Activated CD8-positive, alpha-beta T cell treated with anti-CD3 and anti-CD28 coated beads for 36 hours (primary cell): ENCODE measurements around the gene PZP. TPM values are rescaled to one million over a fixed set of nuclear protein-coding genes. Genes with fewer than 3 reads are reported as not detected.
"Not testable (repeated sequence)": the region's sequence is repeated elsewhere in the genome, so short reads cannot be mapped to it uniquely, and the experiment has no call there.

Experiments
- ATAC-seq: fragments of 200-7000 bp; cut with Tn5 transposase; one replicate; pipeline ENCODE4 v1.10.0; 2021; ENCODE audit warnings: mild to moderate bottlenecking, moderate library complexity
- CTCF ChIA-PET: fragments of 350-600 bp; sonication (Branson Sonifier 250); formaldehyde crosslinking; loops from one replicate; lab custom pipeline; 2021; ENCODE audit warnings: antibody characterized with exemption; lab: Charles Lee
- POLR2A ChIA-PET: fragments of 350-600 bp; sonication (Branson Sonifier 250); formaldehyde crosslinking; loops from one replicate; lab custom pipeline; 2021; ENCODE audit warnings: antibody characterized with exemption; lab: Charles Lee
- DNase-seq: peaks from one replicate; pipeline ENCODE4 v3.0.0-alpha.2; 2020
- H3K27ac Mint-ChIP-seq: one replicate; pipeline ENCODE4 v1.8.0; 2021; ENCODE audit warnings: mild to moderate bottlenecking, mixed read lengths
- H3K27me3 Mint-ChIP-seq: one replicate; pipeline ENCODE4 v1.8.0; 2021; ENCODE audit warnings: mixed read lengths
- H3K36me3 Mint-ChIP-seq: one replicate; pipeline ENCODE4 v1.8.0; 2021; ENCODE audit warnings: low read depth, mixed read lengths
- H3K4me1 Mint-ChIP-seq: one replicate; pipeline ENCODE4 v1.8.0; 2021; ENCODE audit warnings: low read depth, mixed read lengths
- H3K4me3 Mint-ChIP-seq: one replicate; pipeline ENCODE4 v1.8.0; 2021; ENCODE audit warnings: mild to moderate bottlenecking, moderate library complexity, mixed read lengths
- H3K9me3 Mint-ChIP-seq: one replicate; pipeline ENCODE4 v1.8.0; 2021; ENCODE audit warnings: mixed read lengths
- CTCF ChIP-seq: fragments of 200-600 bp; IDR thresholded peaks from one replicate; pipeline ENCODE4 v1.8.0; 2022; ENCODE audit warnings: antibody characterized with exemption, mild to moderate bottlenecking
- intact Hi-C: fragments of 100-400 bp; cut with micrococcal nuclease; formaldehyde crosslinking; loops from one replicate; pipeline ENCODE4 v1.10.0; 2022
- total RNA-seq, 2 experiments: library from RNA; stranded (reverse); gene quantifications; one replicate each; pipeline ENCODE4 v1.2.3, GENCODE V29; 2021

PZP gene
- total RNA-seq, 2 experiments from 2014 or later: not detected

GRCh38 chr12:9240776-9241175 lies 32.6 kb upstream of the PZP start:
- CTCF ChIA-PET: no interaction called here
- DNase-seq: no peak
- TF ChIP-seq CTCF: no peak
- no peak for ATAC-seq
- Mint-ChIP-seq H3K9me3 (no peaks in the 10 kb centered on the region), H3K27ac (no peak overlapping the region), H3K4me3 (peak overlapping the region; percentile 81), H3K36me3 (no peaks in the 10 kb centered on the region), H3K27me3 (peaks cover 2% of the 10 kb centered on the region), H3K4me1 (peaks cover 34% of the 10 kb centered on the region)
- POLR2A ChIA-PET: no interaction called here
- intact Hi-C loops: no loop called here

GRCh38 chr12:9240004-9240635 lies 31.9 kb upstream of the PZP start:
- Mint-ChIP-seq H3K27ac (peak overlapping the region; percentile 91), H3K4me1 (peaks cover 29% of the 10 kb centered on the region), H3K4me3 (peak overlapping the region; percentile 81)
- CTCF ChIA-PET: interaction anchor here (0.6 to 1.6 kb wide), 2 partner anchors 176 to 289 kb away, joined by 3 to 4 read pairs; no protein-coding TSS in a partner anchor
- H3K36me3 Mint-ChIP-seq, intact Hi-C loops, H3K9me3 Mint-ChIP-seq, POLR2A ChIA-PET, H3K27me3 Mint-ChIP-seq: not testable (repeated sequence)
- ATAC-seq (peak; percentile 52), DNase-seq (peak; percentile 72)

- no peaks in the 10 kb centered on the region for H3K9me3 Mint-ChIP-seq
Observed at GRCh38 chr12:9237286-9237685, 29.1 kb upstream of the PZP start.

GRCh38 chr12:9235519-9235918 lies 27.3 kb upstream of the PZP start:
- Mint-ChIP-seq H3K27ac (no peak overlapping the region), H3K27me3 (no peaks in the 10 kb centered on the region), H3K9me3 (no peaks in the 10 kb centered on the region), H3K4me1 (peaks cover 9% of the 10 kb centered on the region), H3K36me3 (no peaks in the 10 kb centered on the region), H3K4me3 (no peak overlapping the region)
- intact Hi-C loops: no loop called here
- no peak for TF ChIP-seq CTCF
- CTCF ChIA-PET: interaction anchor here (0.7 to 1.0 kb wide), 2 partner anchors 42 to 171 kb away, joined by 3 to 4 read pairs; no protein-coding TSS in a partner anchor
- POLR2A ChIA-PET: interaction anchor here (0.7 to 1.5 kb wide), 2 partner anchors 13 to 636 kb away, joined by 3 read pairs; no protein-coding TSS in a partner anchor
- DNase-seq (no peak), ATAC-seq (no peak)

More at GRCh38 chr12:9237286-9237685, 29.1 kb upstream of the PZP start:
- no peaks in the 10 kb centered on the region for H3K36me3 Mint-ChIP-seq
- no peak overlapping the region for H3K4me3 Mint-ChIP-seq
- no peaks in the 10 kb centered on the region for H3K27me3 Mint-ChIP-seq
- no peak for TF ChIP-seq CTCF
- POLR2A ChIA-PET: no interaction called here
- H3K4me1 Mint-ChIP-seq: peaks cover 11% of the 10 kb centered on the region
- DNase-seq (no peak), ATAC-seq (no peak)
- intact Hi-C loops: no loop called here
- CTCF ChIA-PET: no interaction called here
- H3K27ac Mint-ChIP-seq: no peak overlapping the region

GRCh38 chr12:9227950-9228349 lies 19.8 kb upstream of the PZP start:
- H3K4me1 Mint-ChIP-seq: no peaks in the 10 kb centered on the region
- no peaks in the 10 kb centered on the region for H3K9me3 Mint-ChIP-seq
- intact Hi-C loops: no loop called here
- H3K4me3 Mint-ChIP-seq: no peak overlapping the region
- no peaks in the 10 kb centered on the region for H3K36me3 Mint-ChIP-seq
- H3K27ac Mint-ChIP-seq: no peak overlapping the region
- ATAC-seq: no peak
- ChIA-PET POLR2A (no interaction called here), CTCF (no interaction called here)
- DNase-seq: no peak
- no peaks in the 10 kb centered on the region for H3K27me3 Mint-ChIP-seq
- no peak for TF ChIP-seq CTCF
